OCI-LY1 (cell line): ENCODE measurements around the gene CT55.
"Not testable (repeated sequence)": the region's sequence is repeated elsewhere in the genome, so short reads cannot be mapped to it uniquely, and the experiment has no call there.

Source experiments
- H2AFZ ChIP-seq: fragments of 200-600 bp; sonication (generic), shearing (Covaris generic); 2 replicates; pipeline ENCODE4 v1.6.0; 2014; ENCODE audit warnings: antibody characterized with exemption, mild to moderate bottlenecking, low read length
- H3F3A ChIP-seq: fragments of 200-600 bp; sonication (generic), shearing (Covaris generic); 2 replicates; pipeline ENCODE4 v1.6.0; 2014; ENCODE audit warnings: mild to moderate bottlenecking, antibody characterized with exemption, low read length, moderate library complexity; ENCODE audit not compliant: insufficient read depth
- H3K27ac ChIP-seq: fragments of 200-600 bp; sonication (generic); 2 replicates; pipeline ENCODE4 v1.5.1; 2014; ENCODE audit warnings: low read length, mixed run types, mild to moderate bottlenecking, low read depth; ENCODE audit not compliant: poor library complexity, severe bottlenecking
- H3K27me3 ChIP-seq: fragments of 200-600 bp; sonication (generic); 2 replicates; pipeline ENCODE4 v1.6.0; 2014; ENCODE audit warnings: antibody characterized with exemption, mild to moderate bottlenecking, low read length, moderate library complexity; ENCODE audit not compliant: insufficient read depth
- H3K36me3 ChIP-seq: fragments of 200-600 bp; sonication (generic); 2 replicates; pipeline ENCODE4 v1.6.1; 2014; ENCODE audit warnings: mild to moderate bottlenecking, antibody characterized with exemption, low read length, moderate library complexity, mixed read lengths; ENCODE audit not compliant: insufficient read depth
- H3K4me1 ChIP-seq: fragments of 200-600 bp; sonication (generic); 2 replicates; pipeline ENCODE4 v1.5.1; 2014; ENCODE audit warnings: mild to moderate bottlenecking, low read length, moderate library complexity; ENCODE audit not compliant: insufficient read depth, severe bottlenecking
- H3K4me2 ChIP-seq: fragments of 200-600 bp; sonication (generic), shearing (Covaris generic); 2 replicates; pipeline ENCODE4 v1.6.1; 2014; ENCODE audit warnings: low read length
- H3K4me3 ChIP-seq: fragments of 200-600 bp; sonication (generic); 2 replicates; pipeline ENCODE4 v1.5.1; 2014; ENCODE audit warnings: low read length, low read depth, mild to moderate bottlenecking, mixed read lengths; ENCODE audit not compliant: poor library complexity, severe bottlenecking
- H3K79me2 ChIP-seq: fragments of 200-600 bp; shearing (Covaris generic); 2 replicates; pipeline ENCODE4 v1.6.1; 2016; ENCODE audit warnings: mixed run types, low read length, mixed read lengths; ENCODE audit not compliant: insufficient read depth
- H3K9ac ChIP-seq: fragments of 200-600 bp; sonication (generic), shearing (Covaris generic); 2 replicates; pipeline ENCODE4 v1.6.1; 2014; ENCODE audit warnings: mild to moderate bottlenecking, low read length, mixed read lengths
- H3K9me2 ChIP-seq: fragments of 200-600 bp; sonication (generic), shearing (Covaris generic); 2 replicates; pipeline ENCODE4 v1.6.1; 2014; ENCODE audit warnings: low read depth, mild to moderate bottlenecking, low read length, mixed read lengths
- H3K9me3 ChIP-seq: fragments of 200-600 bp; shearing (Covaris generic); 2 replicates; pipeline ENCODE4 v1.6.1; 2014; ENCODE audit warnings: low read length, mixed read lengths
- H4K20me1 ChIP-seq: fragments of 200-600 bp; sonication (generic), shearing (Covaris generic); 2 replicates; pipeline ENCODE4 v1.6.0; 2016; ENCODE audit warnings: mild to moderate bottlenecking, low read length; ENCODE audit not compliant: insufficient read depth
- EZH2 ChIP-seq: fragments of 200-600 bp; sonication (generic), shearing (Covaris generic); IDR thresholded peaks from 2 replicates; pipeline ENCODE4 v1.8.0; 2017; ENCODE audit warnings: borderline replicate concordance, mixed run types, mild to moderate bottlenecking, antibody characterized with exemption, low read length, moderate library complexity, mixed read lengths
- TF ChIP-seq, protein P1 (sequence below): fragments of 200-600 bp; sonication (generic), shearing (Covaris generic); IDR thresholded peaks from 2 replicates; pipeline ENCODE4 v1.5.1; 2017; ENCODE audit warnings: mild to moderate bottlenecking, antibody characterized with exemption, low read length, moderate library complexity, mixed read lengths

The CT55 gene, protein sequence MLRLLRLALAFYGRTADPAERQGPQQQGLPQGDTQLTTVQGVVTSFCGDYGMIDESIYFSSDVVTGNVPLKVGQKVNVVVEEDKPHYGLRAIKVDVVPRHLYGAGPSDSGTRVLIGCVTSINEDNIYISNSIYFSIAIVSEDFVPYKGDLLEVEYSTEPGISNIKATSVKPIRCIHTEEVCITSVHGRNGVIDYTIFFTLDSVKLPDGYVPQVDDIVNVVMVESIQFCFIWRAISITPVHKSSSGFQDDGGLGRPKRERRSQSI

DNA sequence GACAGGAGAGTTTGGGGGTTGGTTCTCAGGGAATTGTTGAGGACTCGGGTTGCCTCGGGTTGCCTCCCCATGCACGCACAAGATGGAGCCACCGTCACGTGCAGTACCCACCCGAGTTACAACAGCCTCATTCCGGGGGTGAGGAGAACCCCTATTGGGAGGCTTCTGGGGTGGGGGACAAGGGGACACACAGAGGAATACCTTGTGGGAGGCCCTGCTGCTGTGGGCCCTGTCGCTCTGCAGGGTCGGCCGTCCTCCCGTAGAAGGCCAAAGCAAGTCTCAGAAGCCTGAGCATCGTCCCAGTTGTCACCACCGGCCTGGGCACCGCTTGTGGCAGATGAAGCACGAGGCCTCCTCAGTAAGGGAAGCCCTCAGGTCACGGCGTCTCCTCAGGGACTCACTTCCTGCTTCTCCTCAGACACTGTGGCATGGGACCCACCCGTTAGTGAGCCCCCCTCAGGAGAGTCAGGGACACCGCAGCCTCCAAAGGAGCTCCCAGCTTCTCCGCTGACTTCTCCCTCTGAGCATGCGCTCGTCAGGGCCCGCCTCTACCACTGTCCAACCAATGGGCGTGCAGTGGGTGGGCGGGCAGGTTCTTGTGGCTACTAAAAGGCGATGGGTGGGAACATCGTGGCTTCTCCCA, at the start of gene CT55:
Gene CT55 (minus strand): TSS at position 522 of the 643 bp plus-strand sequence. CDS start 227 bp downstream, at position 295.
- Histone ChIP-seq H2AFZ (no peak within 1 kb of the TSS), H3K9me3 (no peaks in the 10 kb centered on the region), H3F3A (no peaks in the 10 kb centered on the region), H3K79me2 (no peaks in the 10 kb centered on the region), H3K4me3 (no peak within 1 kb of the TSS), H3K9ac (no peak within 1 kb of the TSS), H3K27me3 (no peaks in the 10 kb centered on the region), H3K4me2 (no peak within 1 kb of the TSS), H4K20me1 (no peaks in the 10 kb centered on the region), H3K36me3 (no peaks in the 10 kb centered on the region), H3K9me2 (no peaks in the 10 kb centered on the region), H3K27ac (no peak within 1 kb of the TSS), H3K4me1 (no peaks in the 10 kb centered on the region)
- TF ChIP-seq, protein P1, sequence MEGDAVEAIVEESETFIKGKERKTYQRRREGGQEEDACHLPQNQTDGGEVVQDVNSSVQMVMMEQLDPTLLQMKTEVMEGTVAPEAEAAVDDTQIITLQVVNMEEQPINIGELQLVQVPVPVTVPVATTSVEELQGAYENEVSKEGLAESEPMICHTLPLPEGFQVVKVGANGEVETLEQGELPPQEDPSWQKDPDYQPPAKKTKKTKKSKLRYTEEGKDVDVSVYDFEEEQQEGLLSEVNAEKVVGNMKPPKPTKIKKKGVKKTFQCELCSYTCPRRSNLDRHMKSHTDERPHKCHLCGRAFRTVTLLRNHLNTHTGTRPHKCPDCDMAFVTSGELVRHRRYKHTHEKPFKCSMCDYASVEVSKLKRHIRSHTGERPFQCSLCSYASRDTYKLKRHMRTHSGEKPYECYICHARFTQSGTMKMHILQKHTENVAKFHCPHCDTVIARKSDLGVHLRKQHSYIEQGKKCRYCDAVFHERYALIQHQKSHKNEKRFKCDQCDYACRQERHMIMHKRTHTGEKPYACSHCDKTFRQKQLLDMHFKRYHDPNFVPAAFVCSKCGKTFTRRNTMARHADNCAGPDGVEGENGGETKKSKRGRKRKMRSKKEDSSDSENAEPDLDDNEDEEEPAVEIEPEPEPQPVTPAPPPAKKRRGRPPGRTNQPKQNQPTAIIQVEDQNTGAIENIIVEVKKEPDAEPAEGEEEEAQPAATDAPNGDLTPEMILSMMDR: no peak
- TF ChIP-seq EZH2: no peak

DNA sequence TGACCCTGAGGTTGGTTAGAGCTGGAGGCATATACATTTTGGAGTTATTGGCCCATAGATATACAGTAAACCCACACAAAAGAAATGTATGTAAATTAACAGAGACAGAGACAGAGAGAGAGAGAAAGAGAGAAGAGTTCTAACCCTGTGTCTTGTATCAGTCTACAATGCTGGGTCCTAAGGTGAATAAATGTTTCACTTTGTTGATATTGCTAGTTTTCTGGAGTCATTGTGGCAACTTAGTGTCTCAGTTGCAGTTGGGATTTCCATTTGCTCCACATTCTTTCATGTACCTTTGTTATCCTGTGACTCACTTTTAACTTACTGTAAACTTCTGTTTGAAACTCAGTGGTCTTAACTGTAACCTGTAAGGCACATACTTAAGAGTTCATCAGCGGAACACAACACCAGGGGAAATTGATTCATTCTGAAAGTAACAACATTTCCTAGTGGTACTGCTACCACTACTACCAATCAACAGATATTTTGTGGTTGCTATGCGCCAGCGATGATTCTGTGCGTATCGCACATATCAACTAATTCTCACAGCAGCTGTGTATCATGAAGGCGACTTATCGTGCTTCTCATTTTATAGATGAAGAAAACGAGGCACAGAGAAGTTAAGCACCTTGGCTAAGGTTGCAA, 42.1 kb upstream of the CT55 start:
- no peak overlapping the region for H2AFZ ChIP-seq
- no peaks in the 10 kb centered on the region for H3F3A ChIP-seq

DNA sequence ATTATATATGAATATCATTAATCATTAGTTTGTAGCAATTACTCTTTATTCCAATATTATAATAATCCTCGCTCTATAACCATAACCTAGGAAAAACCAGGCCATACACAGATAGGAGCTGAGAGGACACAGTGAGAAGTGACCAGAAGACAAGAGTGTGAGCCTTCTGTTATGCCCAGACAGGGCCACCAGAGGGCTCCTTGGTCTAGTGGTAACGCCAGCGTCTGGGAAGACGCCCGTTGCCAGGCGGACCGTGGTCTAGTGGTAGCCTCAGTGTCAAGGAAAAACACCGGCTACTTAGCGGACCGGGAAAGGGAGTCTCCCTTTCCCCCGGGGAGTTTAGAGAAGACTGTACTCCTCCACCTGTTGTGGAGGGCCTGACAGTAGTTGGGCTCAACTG, 35.2 kb upstream of the CT55 start:
- H3K27me3 ChIP-seq, H3K9me3 ChIP-seq, H3K4me2 ChIP-seq: not testable (repeated sequence)

More for the DNA sequence above, 42.1 kb upstream of the CT55 start:
- Histone ChIP-seq H3K36me3 (no peaks in the 10 kb centered on the region), H4K20me1 (no peaks in the 10 kb centered on the region), H3K27me3 (no peaks in the 10 kb centered on the region), H3K4me1 (no peaks in the 10 kb centered on the region), H3K9me3 (no peaks in the 10 kb centered on the region), H3K4me2 (no peak overlapping the region), H3K79me2 (no peaks in the 10 kb centered on the region), H3K9me2 (no peaks in the 10 kb centered on the region), H3K9ac (no peak overlapping the region), H3K27ac (no peak overlapping the region), H3K4me3 (no peak overlapping the region)
- TF ChIP-seq, protein P1: no peak
- TF ChIP-seq EZH2: no peak

More for the DNA sequence above, 35.2 kb upstream of the CT55 start:
- not testable (repeated sequence) for H3K9me2 ChIP-seq, H3K36me3 ChIP-seq, H3K9ac ChIP-seq, H3K4me1 ChIP-seq, H2AFZ ChIP-seq, H4K20me1 ChIP-seq, H3F3A ChIP-seq, H3K79me2 ChIP-seq, H3K27ac ChIP-seq, H3K4me3 ChIP-seq
